Tibial nerve (tissue), 4 donors: ENCODE data around the gene DGKD.

Source experiments
- EP300 ChIP-seq, 2 donors: sonication (generic); formaldehyde crosslinking; IDR thresholded peaks; one replicate each; pipeline ENCODE4 v1.6.1; 2017; ENCODE audit warnings: antibody characterized with exemption in 2 of 2, mild to moderate bottlenecking in 1 of 2
- POLR2A ChIP-seq, 2 donors: fragments of 450-650 bp; IDR thresholded peaks; one replicate each; pipeline ENCODE4 v1.6.1; 2017; ENCODE audit warnings: antibody characterized with exemption in 2 of 2, mild to moderate bottlenecking in 2 of 2, moderate library complexity in 2 of 2
- TF ChIP-seq, protein P1 (sequence below), 5 experiments: fragments of 200-600 bp in 3 of 5; fragments of 450-650 bp in 2 of 5; sonication (generic) in 3 of 5; IDR thresholded peaks; one replicate each; pipeline ENCODE4 v1.5.1; 2016 to 2019; ENCODE audit warnings: antibody characterized with exemption in 5 of 5, mild to moderate bottlenecking in 3 of 5, moderate library complexity in 2 of 5

DNA sequence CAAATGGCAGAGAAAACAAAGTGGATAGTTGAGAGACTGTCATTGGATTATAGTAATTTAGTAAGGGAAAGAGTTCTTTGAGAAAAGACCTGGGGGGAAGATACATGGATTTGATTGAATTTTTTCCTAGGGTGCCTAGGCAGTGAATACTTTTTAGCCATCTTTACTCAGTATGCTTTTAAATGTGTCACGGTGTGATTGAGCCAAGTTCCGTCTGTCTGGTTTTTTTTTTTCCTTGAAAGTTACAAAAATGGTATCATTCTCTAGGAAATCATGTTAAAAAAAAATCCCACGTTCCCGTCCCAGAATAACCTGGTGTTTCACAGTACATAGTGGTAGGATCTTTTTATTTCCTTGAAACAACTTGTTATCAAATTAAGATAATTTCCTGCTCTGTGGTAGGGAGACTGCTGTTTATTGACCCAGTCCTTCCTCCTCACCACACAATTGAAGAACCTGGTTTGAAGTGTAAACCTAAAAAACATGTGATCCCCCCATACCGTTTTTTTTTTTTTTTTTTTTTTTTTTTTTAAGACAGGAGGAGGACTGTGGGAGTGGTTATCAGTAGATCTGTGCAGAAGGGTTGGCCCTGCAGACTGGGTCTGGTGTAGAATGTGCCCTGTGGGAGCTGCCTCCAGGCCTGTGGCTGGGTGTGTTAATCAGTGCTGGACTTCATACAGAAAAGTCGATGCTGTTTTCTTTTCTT, 55.1 kb downstream of the DGKD start:
- TF ChIP-seq, protein P1, sequence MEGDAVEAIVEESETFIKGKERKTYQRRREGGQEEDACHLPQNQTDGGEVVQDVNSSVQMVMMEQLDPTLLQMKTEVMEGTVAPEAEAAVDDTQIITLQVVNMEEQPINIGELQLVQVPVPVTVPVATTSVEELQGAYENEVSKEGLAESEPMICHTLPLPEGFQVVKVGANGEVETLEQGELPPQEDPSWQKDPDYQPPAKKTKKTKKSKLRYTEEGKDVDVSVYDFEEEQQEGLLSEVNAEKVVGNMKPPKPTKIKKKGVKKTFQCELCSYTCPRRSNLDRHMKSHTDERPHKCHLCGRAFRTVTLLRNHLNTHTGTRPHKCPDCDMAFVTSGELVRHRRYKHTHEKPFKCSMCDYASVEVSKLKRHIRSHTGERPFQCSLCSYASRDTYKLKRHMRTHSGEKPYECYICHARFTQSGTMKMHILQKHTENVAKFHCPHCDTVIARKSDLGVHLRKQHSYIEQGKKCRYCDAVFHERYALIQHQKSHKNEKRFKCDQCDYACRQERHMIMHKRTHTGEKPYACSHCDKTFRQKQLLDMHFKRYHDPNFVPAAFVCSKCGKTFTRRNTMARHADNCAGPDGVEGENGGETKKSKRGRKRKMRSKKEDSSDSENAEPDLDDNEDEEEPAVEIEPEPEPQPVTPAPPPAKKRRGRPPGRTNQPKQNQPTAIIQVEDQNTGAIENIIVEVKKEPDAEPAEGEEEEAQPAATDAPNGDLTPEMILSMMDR (IDR thresholded peaks at IDR 0.05): no peak
- TF ChIP-seq POLR2A (IDR thresholded peaks at IDR 0.05) (no peak), EP300 (IDR thresholded peaks at IDR 0.05) (no peak)
